WTC11 (cell line): Measurements from ENCODE around the gene PRDM1. TPM values are rescaled to one million over a fixed set of nuclear protein-coding genes. Genes with fewer than 3 reads are reported as not detected.

Source experiments
- ATAC-seq: fragments of 200-7000 bp; cut with Tn5 transposase; 2 replicates; pipeline ENCODE4 v1.10.0; 2021; ENCODE audit warnings: mild to moderate bottlenecking, moderate library complexity
- CTCF ChIA-PET: fragments of 300-600 bp; sonication (Branson Sonifier 250); formaldehyde crosslinking; loops from one replicate; lab custom pipeline; 2021; ENCODE audit warnings: antibody characterized with exemption; lab: Charles Lee
- POLR2A ChIA-PET: fragments of 350-600 bp; sonication (Branson Sonifier 250); formaldehyde crosslinking; loops from one replicate; lab custom pipeline; 2021; ENCODE audit warnings: antibody characterized with exemption; lab: Charles Lee
- DNase-seq: peaks from one replicate; pipeline ENCODE4 v3.0.0; 2021; ENCODE audit warnings: low spot score
- H3K27ac Mint-ChIP-seq: 2 replicates; pipeline ENCODE4 v1.8.0; 2021; ENCODE audit warnings: mixed read lengths
- H3K27me3 Mint-ChIP-seq: 2 replicates; pipeline ENCODE4 v1.8.0; 2021; ENCODE audit warnings: low read depth, mild to moderate bottlenecking, moderate library complexity, mixed read lengths
- H3K36me3 Mint-ChIP-seq: 2 replicates; pipeline ENCODE4 v1.8.0; 2021; ENCODE audit warnings: mixed read lengths
- H3K4me1 Mint-ChIP-seq: 2 replicates; pipeline ENCODE4 v1.8.0; 2022; ENCODE audit warnings: mixed read lengths
- H3K4me3 Mint-ChIP-seq: 2 replicates; pipeline ENCODE4 v1.8.0; 2021; ENCODE audit warnings: mild to moderate bottlenecking, moderate library complexity, mixed read lengths
- H3K9me3 Mint-ChIP-seq: 2 replicates; pipeline ENCODE4 v1.8.0; 2021; ENCODE audit warnings: mixed read lengths
- ATF1 ChIP-seq: sonication (generic); formaldehyde crosslinking; IDR thresholded peaks from 2 replicates; pipeline ENCODE4 v1.8.1; 2023; ENCODE audit warnings: mild to moderate bottlenecking, moderate library complexity, missing genetic modification reagents
- CREB1 ChIP-seq: sonication (generic); formaldehyde crosslinking; IDR thresholded peaks from 2 replicates; pipeline ENCODE4 v1.8.0; 2023; ENCODE audit warnings: mild to moderate bottlenecking, missing genetic modification reagents
- EMX1 ChIP-seq: fragments of 250-450 bp; sonication (Bioruptor Pico); IDR thresholded peaks from 2 replicates; pipeline ENCODE4 v1.8.0; 2021; ENCODE audit warnings: mild to moderate bottlenecking
- ETV6 ChIP-seq: sonication (generic); formaldehyde crosslinking; IDR thresholded peaks from 2 replicates; pipeline ENCODE4 v1.8.1; 2022; ENCODE audit warnings: mild to moderate bottlenecking, missing genetic modification reagents
- GABPB1 ChIP-seq: sonication (generic); formaldehyde crosslinking; IDR thresholded peaks from 2 replicates; pipeline ENCODE4 v1.8.1; 2023; ENCODE audit warnings: mild to moderate bottlenecking, missing genetic modification reagents
- JAZF1 ChIP-seq: fragments of 250-450 bp; sonication (Bioruptor Pico); IDR thresholded peaks from 2 replicates; pipeline ENCODE4 v1.9.0; 2021; ENCODE audit warnings: moderate library complexity, mild to moderate bottlenecking, inconsistent platforms
- MXD4 ChIP-seq: fragments of 250-450 bp; sonication (Bioruptor Pico); IDR thresholded peaks from 2 replicates; pipeline ENCODE4 v1.8.0; 2021; ENCODE audit warnings: mild to moderate bottlenecking, moderate library complexity, borderline replicate concordance
- NFATC4 ChIP-seq: fragments of 250-450 bp; sonication (Bioruptor Pico); IDR thresholded peaks from 2 replicates; pipeline ENCODE4 v1.9.0; 2021; ENCODE audit warnings: mild to moderate bottlenecking
- SMAD3 ChIP-seq: sonication (generic); formaldehyde crosslinking; IDR thresholded peaks from 2 replicates; pipeline ENCODE4 v1.8.0; 2022; ENCODE audit warnings: missing genetic modification reagents, mild to moderate bottlenecking, borderline replicate concordance
- TEAD1 ChIP-seq: sonication (generic); formaldehyde crosslinking; IDR thresholded peaks from 2 replicates; pipeline ENCODE4 v1.8.0; 2022; ENCODE audit warnings: mild to moderate bottlenecking, missing genetic modification reagents
- ZNF121 ChIP-seq: sonication (generic); formaldehyde crosslinking; IDR thresholded peaks from 2 replicates; pipeline ENCODE4 v1.8.0; 2023; ENCODE audit warnings: missing genetic modification reagents
- ZNF671 ChIP-seq: fragments of 250-450 bp; sonication (Bioruptor Pico); IDR thresholded peaks from 2 replicates; pipeline ENCODE4 v1.8.0; 2021; ENCODE audit warnings: mild to moderate bottlenecking
- total RNA-seq: library from RNA; stranded (reverse); gene quantifications from 3 replicates; pipeline ENCODE4 v1.2.3, GENCODE V29; 2021
- TF ChIP-seq, protein P1 (sequence below): sonication (generic); formaldehyde crosslinking; IDR thresholded peaks from 2 replicates; pipeline ENCODE4 v1.8.1; 2023; ENCODE audit warnings: mild to moderate bottlenecking, missing genetic modification reagents
- TF ChIP-seq, protein P2 (sequence below): sonication (generic); formaldehyde crosslinking; IDR thresholded peaks from 2 replicates; pipeline ENCODE4 v1.8.1; 2022; ENCODE audit warnings: missing genetic modification reagents, borderline replicate concordance
- TF ChIP-seq, protein P3 (sequence below): fragments of 250-450 bp; sonication (Bioruptor Pico); IDR thresholded peaks from 2 replicates; pipeline ENCODE4 v1.9.0; 2021; ENCODE audit warnings: moderate library complexity, mild to moderate bottlenecking, inconsistent platforms, borderline replicate concordance
- TF ChIP-seq, protein P4 (sequence below): sonication (generic); formaldehyde crosslinking; IDR thresholded peaks from 2 replicates; pipeline ENCODE4 v1.8.1; 2022; ENCODE audit warnings: low read depth, missing genetic modification reagents, borderline replicate concordance
- TF ChIP-seq, protein P5 (sequence below): fragments of 250-450 bp; sonication (Bioruptor Pico); IDR thresholded peaks from 2 replicates; pipeline ENCODE4 v1.9.0; 2021; ENCODE audit warnings: mild to moderate bottlenecking
- TF ChIP-seq, protein P6 (sequence below): sonication (generic); formaldehyde crosslinking; IDR thresholded peaks from 2 replicates; pipeline ENCODE4 v1.8.0; 2022; ENCODE audit warnings: mild to moderate bottlenecking, missing genetic modification reagents
- TF ChIP-seq, protein P7 (sequence below): sonication (generic); formaldehyde crosslinking; IDR thresholded peaks from 2 replicates; pipeline ENCODE4 v1.8.1; 2022; ENCODE audit warnings: mild to moderate bottlenecking, moderate library complexity, missing genetic modification reagents
- TF ChIP-seq, protein P8 (sequence below): sonication (generic); formaldehyde crosslinking; IDR thresholded peaks from 2 replicates; pipeline ENCODE4 v1.8.0; 2023; ENCODE audit warnings: mild to moderate bottlenecking, missing genetic modification reagents
- TF ChIP-seq, protein P9 (sequence below): sonication (generic); formaldehyde crosslinking; IDR thresholded peaks from 2 replicates; pipeline ENCODE4 v1.8.1; 2023; ENCODE audit warnings: mild to moderate bottlenecking, missing genetic modification reagents, borderline replicate concordance

Gene PRDM1
- total RNA-seq, 1 experiment from 2014 or later, result 1.8 TPM

DNA sequence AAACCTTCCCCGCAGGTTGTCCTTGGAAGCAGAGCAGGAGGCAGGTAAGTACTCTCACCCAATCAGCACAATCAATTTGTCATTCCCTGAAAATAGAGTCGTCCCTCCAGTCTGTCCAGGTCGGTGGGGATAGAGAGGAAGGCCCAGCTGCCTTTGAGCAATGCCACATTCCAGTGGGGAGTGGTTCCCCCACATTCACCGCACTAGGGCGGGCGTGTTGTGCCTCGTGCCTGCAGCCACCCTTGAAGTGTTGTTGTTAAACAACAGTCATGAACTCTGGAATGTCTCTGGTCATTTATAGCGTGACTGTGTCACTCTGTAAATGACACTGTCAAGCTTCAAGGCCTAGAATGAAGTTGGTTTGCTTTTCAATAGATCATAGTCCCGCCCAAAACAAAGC is 33.4 kb downstream of the PRDM1 start (continued):
- TF ChIP-seq, protein P1, sequence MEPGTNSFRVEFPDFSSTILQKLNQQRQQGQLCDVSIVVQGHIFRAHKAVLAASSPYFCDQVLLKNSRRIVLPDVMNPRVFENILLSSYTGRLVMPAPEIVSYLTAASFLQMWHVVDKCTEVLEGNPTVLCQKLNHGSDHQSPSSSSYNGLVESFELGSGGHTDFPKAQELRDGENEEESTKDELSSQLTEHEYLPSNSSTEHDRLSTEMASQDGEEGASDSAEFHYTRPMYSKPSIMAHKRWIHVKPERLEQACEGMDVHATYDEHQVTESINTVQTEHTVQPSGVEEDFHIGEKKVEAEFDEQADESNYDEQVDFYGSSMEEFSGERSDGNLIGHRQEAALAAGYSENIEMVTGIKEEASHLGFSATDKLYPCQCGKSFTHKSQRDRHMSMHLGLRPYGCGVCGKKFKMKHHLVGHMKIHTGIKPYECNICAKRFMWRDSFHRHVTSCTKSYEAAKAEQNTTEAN, result no peak
- TF ChIP-seq ZNF671 (no peak), TEAD1 (CRISPR knock-in tag) (no peak)
- TF ChIP-seq, protein P2, sequence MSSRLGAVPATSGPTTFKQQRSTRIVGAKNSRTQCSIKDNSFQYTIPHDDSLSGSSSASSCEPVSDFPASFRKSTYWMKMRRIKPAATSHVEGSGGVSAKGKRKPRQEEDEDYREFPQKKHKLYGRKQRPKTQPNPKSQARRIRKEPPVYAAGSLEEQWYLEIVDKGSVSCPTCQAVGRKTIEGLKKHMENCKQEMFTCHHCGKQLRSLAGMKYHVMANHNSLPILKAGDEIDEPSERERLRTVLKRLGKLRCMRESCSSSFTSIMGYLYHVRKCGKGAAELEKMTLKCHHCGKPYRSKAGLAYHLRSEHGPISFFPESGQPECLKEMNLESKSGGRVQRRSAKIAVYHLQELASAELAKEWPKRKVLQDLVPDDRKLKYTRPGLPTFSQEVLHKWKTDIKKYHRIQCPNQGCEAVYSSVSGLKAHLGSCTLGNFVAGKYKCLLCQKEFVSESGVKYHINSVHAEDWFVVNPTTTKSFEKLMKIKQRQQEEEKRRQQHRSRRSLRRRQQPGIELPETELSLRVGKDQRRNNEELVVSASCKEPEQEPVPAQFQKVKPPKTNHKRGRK (CRISPR knock-in tag), result no peak
- TF ChIP-seq, protein P3, sequence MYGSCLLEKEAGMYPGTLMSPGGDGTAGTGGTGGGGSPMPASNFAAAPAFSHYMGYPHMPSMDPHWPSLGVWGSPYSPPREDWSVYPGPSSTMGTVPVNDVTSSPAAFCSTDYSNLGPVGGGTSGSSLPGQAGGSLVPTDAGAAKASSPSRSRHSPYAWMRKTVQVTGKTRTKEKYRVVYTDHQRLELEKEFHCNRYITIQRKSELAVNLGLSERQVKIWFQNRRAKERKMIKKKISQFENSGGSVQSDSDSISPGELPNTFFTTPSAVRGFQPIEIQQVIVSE (CRISPR knock-in tag), result no peak

DNA sequence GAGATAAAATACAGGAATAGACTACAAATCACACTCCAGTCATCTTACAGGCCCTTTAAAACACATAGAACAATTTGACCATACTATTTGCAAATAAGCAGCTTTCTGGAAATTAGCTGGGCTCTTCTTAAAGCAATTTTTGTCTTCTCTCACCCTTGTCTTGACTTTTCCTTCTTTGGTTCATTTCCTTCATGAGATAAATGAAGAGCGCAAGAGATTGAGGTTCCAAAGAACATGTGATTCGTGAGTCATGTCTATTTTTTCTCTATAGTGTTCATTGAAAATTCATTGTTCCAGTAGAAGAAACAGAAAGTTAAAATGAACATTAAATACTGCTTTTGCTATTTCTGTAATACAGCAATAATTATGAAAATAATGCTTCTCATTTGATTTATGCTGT is 33.9 kb downstream of the PRDM1 start:
- H3K27ac Mint-ChIP-seq, result no peak overlapping the region
- no peak overlapping the region for H3K4me3 Mint-ChIP-seq
- no peak for DNase-seq
- ChIA-PET CTCF (no interaction called here), POLR2A (no interaction called here)
- no peaks in the 10 kb centered on the region for H3K27me3 Mint-ChIP-seq
- no peak for ATAC-seq
- H3K4me1 Mint-ChIP-seq, result peaks cover 11% of the 10 kb centered on the region
- H3K9me3 Mint-ChIP-seq, result peaks cover 8% of the 10 kb centered on the region
- no peaks in the 10 kb centered on the region for H3K36me3 Mint-ChIP-seq
- TF ChIP-seq GABPB1 (no peak), SMAD3 (no peak), ATF1 (CRISPR knock-in tag) (no peak), ZNF121 (no peak), ETV6 (CRISPR knock-in tag) (no peak), CREB1 (no peak), MXD4 (CRISPR knock-in tag) (no peak), JAZF1 (no peak), NFATC4 (CRISPR knock-in tag) (no peak), EMX1 (no peak)
- TF ChIP-seq, protein P4, sequence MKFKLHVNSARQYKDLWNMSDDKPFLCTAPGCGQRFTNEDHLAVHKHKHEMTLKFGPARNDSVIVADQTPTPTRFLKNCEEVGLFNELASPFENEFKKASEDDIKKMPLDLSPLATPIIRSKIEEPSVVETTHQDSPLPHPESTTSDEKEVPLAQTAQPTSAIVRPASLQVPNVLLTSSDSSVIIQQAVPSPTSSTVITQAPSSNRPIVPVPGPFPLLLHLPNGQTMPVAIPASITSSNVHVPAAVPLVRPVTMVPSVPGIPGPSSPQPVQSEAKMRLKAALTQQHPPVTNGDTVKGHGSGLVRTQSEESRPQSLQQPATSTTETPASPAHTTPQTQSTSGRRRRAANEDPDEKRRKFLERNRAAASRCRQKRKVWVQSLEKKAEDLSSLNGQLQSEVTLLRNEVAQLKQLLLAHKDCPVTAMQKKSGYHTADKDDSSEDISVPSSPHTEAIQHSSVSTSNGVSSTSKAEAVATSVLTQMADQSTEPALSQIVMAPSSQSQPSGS, result no peak
- TF ChIP-seq, protein P5, sequence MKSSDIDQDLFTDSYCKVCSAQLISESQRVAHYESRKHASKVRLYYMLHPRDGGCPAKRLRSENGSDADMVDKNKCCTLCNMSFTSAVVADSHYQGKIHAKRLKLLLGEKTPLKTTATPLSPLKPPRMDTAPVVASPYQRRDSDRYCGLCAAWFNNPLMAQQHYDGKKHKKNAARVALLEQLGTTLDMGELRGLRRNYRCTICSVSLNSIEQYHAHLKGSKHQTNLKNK (CRISPR knock-in tag), result no peak
- TF ChIP-seq, protein P6, sequence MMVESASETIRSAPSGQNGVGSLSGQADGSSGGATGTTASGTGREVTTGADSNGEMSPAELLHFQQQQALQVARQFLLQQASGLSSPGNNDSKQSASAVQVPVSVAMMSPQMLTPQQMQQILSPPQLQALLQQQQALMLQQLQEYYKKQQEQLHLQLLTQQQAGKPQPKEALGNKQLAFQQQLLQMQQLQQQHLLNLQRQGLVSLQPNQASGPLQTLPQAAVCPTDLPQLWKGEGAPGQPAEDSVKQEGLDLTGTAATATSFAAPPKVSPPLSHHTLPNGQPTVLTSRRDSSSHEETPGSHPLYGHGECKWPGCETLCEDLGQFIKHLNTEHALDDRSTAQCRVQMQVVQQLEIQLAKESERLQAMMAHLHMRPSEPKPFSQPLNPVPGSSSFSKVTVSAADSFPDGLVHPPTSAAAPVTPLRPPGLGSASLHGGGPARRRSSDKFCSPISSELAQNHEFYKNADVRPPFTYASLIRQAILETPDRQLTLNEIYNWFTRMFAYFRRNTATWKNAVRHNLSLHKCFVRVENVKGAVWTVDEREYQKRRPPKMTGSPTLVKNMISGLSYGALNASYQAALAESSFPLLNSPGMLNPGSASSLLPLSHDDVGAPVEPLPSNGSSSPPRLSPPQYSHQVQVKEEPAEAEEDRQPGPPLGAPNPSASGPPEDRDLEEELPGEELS (CRISPR knock-in tag), result no peak
- TF ChIP-seq, protein P7, sequence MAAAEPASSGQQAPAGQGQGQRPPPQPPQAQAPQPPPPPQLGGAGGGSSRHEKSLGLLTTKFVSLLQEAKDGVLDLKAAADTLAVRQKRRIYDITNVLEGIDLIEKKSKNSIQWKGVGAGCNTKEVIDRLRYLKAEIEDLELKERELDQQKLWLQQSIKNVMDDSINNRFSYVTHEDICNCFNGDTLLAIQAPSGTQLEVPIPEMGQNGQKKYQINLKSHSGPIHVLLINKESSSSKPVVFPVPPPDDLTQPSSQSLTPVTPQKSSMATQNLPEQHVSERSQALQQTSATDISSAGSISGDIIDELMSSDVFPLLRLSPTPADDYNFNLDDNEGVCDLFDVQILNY, result no peak
- TF ChIP-seq, protein P8, sequence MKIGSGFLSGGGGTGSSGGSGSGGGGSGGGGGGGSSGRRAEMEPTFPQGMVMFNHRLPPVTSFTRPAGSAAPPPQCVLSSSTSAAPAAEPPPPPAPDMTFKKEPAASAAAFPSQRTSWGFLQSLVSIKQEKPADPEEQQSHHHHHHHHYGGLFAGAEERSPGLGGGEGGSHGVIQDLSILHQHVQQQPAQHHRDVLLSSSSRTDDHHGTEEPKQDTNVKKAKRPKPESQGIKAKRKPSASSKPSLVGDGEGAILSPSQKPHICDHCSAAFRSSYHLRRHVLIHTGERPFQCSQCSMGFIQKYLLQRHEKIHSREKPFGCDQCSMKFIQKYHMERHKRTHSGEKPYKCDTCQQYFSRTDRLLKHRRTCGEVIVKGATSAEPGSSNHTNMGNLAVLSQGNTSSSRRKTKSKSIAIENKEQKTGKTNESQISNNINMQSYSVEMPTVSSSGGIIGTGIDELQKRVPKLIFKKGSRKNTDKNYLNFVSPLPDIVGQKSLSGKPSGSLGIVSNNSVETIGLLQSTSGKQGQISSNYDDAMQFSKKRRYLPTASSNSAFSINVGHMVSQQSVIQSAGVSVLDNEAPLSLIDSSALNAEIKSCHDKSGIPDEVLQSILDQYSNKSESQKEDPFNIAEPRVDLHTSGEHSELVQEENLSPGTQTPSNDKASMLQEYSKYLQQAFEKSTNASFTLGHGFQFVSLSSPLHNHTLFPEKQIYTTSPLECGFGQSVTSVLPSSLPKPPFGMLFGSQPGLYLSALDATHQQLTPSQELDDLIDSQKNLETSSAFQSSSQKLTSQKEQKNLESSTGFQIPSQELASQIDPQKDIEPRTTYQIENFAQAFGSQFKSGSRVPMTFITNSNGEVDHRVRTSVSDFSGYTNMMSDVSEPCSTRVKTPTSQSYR (CRISPR knock-in tag), result no peak
- TF ChIP-seq, protein P9, sequence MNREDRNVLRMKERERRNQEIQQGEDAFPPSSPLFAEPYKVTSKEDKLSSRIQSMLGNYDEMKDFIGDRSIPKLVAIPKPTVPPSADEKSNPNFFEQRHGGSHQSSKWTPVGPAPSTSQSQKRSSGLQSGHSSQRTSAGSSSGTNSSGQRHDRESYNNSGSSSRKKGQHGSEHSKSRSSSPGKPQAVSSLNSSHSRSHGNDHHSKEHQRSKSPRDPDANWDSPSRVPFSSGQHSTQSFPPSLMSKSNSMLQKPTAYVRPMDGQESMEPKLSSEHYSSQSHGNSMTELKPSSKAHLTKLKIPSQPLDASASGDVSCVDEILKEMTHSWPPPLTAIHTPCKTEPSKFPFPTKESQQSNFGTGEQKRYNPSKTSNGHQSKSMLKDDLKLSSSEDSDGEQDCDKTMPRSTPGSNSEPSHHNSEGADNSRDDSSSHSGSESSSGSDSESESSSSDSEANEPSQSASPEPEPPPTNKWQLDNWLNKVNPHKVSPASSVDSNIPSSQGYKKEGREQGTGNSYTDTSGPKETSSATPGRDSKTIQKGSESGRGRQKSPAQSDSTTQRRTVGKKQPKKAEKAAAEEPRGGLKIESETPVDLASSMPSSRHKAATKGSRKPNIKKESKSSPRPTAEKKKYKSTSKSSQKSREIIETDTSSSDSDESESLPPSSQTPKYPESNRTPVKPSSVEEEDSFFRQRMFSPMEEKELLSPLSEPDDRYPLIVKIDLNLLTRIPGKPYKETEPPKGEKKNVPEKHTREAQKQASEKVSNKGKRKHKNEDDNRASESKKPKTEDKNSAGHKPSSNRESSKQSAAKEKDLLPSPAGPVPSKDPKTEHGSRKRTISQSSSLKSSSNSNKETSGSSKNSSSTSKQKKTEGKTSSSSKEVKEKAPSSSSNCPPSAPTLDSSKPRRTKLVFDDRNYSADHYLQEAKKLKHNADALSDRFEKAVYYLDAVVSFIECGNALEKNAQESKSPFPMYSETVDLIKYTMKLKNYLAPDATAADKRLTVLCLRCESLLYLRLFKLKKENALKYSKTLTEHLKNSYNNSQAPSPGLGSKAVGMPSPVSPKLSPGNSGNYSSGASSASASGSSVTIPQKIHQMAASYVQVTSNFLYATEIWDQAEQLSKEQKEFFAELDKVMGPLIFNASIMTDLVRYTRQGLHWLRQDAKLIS (CRISPR knock-in tag), result no peak
- TF ChIP-seq, protein P3 (CRISPR knock-in tag), result no peak
